Stimulated activated CD8-positive, alpha-beta memory T cell treated with anti-CD3 and anti-CD28 coated beads, Interleukin-12 subunit alpha, Interleukin-12 subunit beta, amount 100 ng/mL, for 24 hours (primary cell): ENCODE results near the gene SKI.

Experiments used
- DNase-seq: peaks from one replicate; pipeline ENCODE4 v3.0.0-alpha.2; 2020; ENCODE audit errors: extremely low read depth

SKI gene

GRCh38 chr1:2194319-2194897 is 33.7 kb upstream of the SKI start, which contains the start of gene FAAP20:
Gene FAAP20, minus strand, starts transcription at chr1:2194772. Its CDS starts 23 bp downstream, at chr1:2194749.
- peak; percentile 31 for DNase-seq

GRCh38 chr1:2194898-2195673 is 33.0 kb upstream of the SKI start:
- peak; percentile 66 for DNase-seq

- no peak for DNase-seq
Measured at GRCh38 chr1:2195785-2196184, 32.3 kb upstream of the SKI start.

- DNase-seq: no peak
Measured at GRCh38 chr1:2196901-2197638, 31.0 kb upstream of the SKI start.

- DNase-seq: no peak
Measured at GRCh38 chr1:2197707-2198165, 30.4 kb upstream of the SKI start.

GRCh38 chr1:2198571-2198970 is 29.5 kb upstream of the SKI start:
- DNase-seq: no peak

GRCh38 chr1:2199042-2199810 is 28.9 kb upstream of the SKI start:
- peak; percentile 66 for DNase-seq

GRCh38 chr1:2200308-2200943 is 27.7 kb upstream of the SKI start:
- DNase-seq: no peak

- no peak for DNase-seq
Measured at GRCh38 chr1:2201062-2201461, 27.1 kb upstream of the SKI start.

GRCh38 chr1:2202008-2202575 is 26.0 kb upstream of the SKI start:
- DNase-seq: no peak

GRCh38 chr1:2202843-2203601 is 25.1 kb upstream of the SKI start:
- DNase-seq: no peak

- DNase-seq: no peak
Measured at GRCh38 chr1:2203671-2204414, 24.3 kb upstream of the SKI start.

- DNase-seq: no peak
Measured at GRCh38 chr1:2204415-2205190, 23.5 kb upstream of the SKI start.

GRCh38 chr1:2205191-2205952 is 22.7 kb upstream of the SKI start:
- peak; percentile 83 for DNase-seq

- no peak for DNase-seq
Measured at GRCh38 chr1:2206813-2207487, 21.2 kb upstream of the SKI start.

- no peak for DNase-seq
Measured at GRCh38 chr1:2208309-2209239, 19.5 kb upstream of the SKI start.
